Dermis microvascular lymphatic vessel endothelial cell (primary cell): ENCODE data around the gene CDH24. TPM values are rescaled to one million over a fixed set of nuclear protein-coding genes. Genes with fewer than 3 reads are reported as not detected.
A peak's percentile ranks its signal among the peaks of the same experiment; 100 is the strongest.
"Not testable (repeated sequence)": the region's sequence is repeated elsewhere in the genome, so short reads cannot be mapped to it uniquely, and the experiment has no call there.

Experiments
- DNase-seq, 2 donors: peaks; one replicate each; pipeline versions ENCODE4 v3.0.0 to v3.0.0-alpha.2; 2010; ENCODE audit warnings: low read depth in 2 of 2
- total RNA-seq: library from RNA; depleted of rRNA; stranded (reverse); fragments of >200 nt; gene quantifications from 2 replicates; pipeline ENCODE4 v1.2.1, GENCODE V29; 2014

CDH24 gene
- total RNA-seq, 1 donor from 2014 or later = 1.5 TPM

DNA sequence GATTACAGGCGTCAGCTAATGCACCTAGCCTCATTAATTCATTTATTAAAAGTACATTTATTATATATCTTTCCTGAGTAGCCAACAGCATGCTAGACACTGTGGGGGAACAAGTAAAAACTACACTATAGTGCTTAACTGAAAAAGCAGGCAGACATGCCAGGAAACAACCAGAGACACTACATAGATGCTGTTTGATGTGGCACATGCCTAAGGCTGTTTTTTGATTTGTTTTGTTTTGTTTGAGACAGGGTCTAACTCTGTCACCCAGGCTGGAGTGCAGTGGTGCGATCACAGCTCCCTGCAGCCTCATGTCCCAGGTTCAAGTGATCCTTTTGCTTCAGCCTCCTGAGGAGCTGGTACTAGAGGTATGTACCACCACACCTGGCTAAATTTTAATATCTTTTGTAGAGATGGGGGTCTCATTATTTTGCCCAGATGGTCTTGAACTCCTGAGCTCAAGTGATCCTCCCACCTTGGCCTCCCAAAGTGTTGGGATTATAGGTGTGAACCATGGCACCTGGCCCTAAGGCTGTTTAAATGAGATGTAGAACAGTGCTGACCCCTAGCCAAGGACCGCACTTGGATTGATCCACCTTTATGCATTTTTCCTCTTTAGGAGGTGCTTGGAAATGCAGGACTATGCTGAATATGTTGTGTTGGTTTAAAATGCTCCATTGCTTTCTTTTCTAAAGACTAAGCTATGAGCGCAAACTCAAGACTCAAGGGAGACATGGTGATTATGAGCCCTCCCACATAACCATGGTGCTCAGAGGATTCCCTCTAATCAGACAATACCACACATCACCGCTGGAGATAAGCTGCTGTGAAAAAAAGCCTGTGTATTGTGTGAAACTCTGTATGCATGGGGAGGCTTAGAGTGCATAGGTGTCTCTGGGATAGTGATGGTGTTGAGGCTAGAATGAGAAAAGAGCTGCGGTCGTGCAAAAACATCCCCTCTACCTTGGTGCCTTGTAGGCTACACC is 36.9 kb downstream of the CDH24 start:
- DNase-seq = no peak

DNA sequence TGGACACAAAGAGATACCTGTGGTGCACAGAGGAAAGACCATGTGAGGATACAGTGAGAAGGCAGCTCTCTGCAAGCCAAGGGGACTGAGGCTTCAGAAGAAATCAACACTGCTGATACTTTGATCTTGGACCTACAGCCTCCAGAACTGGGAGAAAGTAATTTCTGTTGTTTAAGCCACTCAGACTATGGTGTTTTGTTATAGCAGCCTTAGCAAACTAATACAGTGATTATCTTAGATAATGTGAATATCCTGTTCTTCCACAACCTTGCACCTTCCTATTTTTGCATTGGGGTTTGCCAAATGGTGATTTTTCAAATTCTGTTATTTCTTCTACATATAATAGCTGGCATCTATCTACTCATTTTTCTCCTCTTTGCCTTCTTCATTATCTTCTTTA is 39.2 kb downstream of the CDH24 start:
- DNase-seq = no peak

DNA sequence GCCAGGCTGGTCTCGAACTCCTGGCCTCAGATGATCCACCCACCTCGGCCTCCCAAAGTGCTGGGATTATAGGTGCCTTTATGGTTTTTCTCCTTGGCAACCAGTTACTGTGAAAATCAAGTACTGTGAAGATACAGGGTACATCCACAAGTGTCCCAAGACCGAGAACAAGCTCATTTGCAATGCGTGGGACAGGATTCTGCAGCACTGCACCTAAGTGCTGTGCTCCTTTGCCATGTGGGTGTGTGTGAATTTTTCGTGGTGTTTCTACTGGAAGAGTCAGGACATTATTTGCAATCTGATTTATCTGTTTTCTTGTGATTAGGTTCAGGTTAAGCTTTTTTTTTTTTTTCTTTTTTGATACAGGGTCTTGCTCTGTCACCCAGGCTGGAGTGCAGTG is 40.2 kb downstream of the CDH24 start:
- no peak for DNase-seq

DNA sequence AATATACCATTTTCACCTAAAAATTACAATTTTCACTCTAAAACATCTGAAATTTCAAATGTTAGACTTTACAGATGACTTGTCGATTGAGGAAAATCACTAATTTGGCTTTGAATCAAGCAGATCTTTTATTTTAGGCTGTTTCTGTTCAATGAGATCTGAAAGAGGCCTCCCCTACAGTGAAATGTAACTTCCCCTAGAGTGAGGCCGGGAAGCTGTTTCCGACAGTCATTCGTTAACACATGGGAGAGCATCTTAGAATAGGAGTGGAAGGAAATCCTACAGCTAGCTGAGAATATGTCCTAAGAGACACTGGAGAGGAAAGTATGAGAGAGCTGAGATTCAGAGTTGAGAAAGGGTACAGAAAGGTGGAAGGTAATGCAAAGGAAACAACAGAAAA is 41.7 kb downstream of the CDH24 start:
- no peak for DNase-seq

DNA sequence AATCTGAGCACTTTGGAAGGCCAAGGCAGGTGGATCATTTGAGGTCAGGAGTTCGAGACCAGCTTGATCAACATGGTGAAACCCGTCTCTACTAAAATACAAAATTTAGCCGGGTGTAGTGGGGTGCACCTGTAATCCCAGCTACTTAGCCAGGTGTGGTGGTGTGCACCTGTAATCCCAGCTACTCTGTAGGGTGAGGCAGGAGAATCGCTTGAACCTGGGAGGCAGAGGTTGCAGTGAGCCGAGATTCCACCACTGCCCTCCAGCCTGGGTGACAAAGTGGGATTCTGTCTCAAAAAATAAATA is 43.6 kb downstream of the CDH24 start:
- DNase-seq = not testable (repeated sequence)

DNA sequence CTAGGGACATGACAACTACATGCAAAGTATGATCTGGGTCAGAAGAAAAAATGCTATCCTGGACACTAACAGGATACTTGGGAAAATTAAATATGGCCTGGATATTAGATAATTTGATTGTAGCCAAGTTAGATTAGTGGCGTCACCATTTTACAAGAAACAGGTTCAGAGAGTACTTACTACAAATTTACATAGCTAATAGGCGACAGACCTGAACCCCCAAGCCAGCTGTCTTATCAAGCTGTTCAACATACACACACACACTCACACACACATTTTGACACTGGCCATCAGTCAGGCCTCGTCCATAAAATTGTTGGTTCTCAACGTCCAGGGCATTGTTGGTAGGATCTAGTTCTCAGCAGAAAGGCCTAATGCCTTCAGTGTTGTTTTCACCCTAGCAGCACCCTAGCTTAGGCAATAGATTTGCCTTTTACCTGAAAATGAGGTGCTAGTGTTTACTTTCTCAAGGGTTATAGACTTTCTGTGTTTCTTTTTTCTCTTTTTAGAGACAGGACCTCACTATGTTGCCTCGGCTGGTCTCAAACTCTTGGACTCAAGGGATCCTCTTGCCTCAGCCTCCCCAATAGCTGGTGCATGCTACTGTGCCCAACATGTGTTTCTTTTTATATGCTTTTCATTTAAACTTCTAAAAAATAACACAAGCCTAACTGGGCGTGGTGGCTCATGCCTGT is 44.1 kb downstream of the CDH24 start:
- DNase-seq = no peak

DNA sequence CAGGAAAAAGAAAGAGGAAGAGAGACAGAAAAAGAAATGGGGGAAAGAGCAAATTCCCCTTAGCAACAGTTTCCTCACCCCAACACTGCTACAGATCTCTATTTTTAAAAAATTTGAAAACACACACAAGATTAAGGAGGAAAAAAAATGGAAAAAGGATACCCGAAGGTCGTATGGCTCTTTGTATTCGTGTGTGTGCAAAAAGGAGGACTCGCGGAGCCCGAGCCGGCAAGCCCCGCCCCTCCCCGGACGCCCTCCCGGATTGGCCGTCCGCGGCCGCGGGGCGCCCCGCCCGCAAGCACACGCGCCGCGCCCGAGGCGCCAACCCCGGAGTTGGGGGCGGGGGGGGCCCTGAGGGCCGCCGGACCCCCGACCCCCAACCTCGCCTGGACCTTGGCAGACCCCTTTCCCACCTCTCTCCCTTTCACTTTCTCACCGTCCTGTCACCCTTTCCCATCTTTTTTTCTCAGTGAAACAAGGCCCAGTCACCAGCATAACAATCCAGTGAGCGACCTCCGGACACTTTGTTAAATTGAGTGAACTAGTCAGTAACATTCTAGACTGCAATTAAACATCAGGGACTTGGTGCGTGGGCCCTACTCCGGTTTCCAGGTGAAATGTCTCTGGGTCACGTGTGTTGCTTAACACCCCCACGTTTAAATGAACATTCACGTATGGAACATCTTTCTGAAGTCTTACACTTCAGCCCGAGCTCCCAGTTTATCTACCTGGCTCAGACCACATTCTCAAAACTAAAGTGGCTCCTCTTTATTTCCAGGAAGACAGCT is 47.2 kb downstream of the CDH24 start, which contains the start of gene C14orf93:
Gene C14orf93 (minus strand): TSS at position 205 of the 788 bp plus-strand sequence. CDS start 11,120 bp downstream, outside the sequence.
- peak in 1 of 2 donors; percentile 60 for DNase-seq

DNA sequence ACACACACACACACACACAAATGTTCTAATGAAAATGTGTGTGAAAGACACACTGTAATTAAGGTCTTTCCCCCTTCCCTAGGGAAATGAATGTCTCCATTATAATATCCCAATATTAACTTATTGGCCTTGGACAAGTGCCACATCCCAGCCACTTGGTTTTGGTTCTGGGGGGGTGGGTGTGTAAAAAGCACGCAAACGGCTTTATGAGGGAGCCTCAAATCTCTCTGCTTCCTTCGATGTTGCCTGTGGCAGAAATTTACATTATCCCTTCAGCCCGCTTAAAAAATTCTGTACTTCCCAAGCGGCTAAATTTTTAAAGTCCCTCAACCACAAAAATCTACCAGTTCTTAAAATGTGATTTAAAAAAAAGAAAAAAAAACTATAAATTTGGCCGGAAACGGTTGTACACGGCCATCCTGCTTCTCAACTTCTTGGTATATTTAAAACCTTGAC is 47.8 kb downstream of the CDH24 start:
- no peak for DNase-seq

DNA sequence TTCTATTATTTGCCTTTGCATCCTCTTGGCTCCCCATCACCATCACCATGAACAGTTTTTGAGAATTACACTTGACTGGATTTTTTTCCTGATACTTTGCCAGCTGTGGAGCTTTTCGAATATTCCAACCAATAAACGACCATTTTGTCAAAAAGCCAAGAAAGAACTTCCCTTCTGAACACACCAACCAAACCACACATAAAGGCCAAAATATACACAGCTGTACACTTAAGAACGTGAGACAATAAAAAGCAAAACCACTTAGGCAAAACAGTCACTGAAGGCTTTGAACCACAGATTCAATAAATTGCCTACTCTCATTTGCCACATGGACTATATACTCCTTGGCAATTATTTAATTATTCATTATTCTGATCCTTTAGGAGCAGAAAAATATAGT is 48.5 kb downstream of the CDH24 start:
- DNase-seq = no peak

DNA sequence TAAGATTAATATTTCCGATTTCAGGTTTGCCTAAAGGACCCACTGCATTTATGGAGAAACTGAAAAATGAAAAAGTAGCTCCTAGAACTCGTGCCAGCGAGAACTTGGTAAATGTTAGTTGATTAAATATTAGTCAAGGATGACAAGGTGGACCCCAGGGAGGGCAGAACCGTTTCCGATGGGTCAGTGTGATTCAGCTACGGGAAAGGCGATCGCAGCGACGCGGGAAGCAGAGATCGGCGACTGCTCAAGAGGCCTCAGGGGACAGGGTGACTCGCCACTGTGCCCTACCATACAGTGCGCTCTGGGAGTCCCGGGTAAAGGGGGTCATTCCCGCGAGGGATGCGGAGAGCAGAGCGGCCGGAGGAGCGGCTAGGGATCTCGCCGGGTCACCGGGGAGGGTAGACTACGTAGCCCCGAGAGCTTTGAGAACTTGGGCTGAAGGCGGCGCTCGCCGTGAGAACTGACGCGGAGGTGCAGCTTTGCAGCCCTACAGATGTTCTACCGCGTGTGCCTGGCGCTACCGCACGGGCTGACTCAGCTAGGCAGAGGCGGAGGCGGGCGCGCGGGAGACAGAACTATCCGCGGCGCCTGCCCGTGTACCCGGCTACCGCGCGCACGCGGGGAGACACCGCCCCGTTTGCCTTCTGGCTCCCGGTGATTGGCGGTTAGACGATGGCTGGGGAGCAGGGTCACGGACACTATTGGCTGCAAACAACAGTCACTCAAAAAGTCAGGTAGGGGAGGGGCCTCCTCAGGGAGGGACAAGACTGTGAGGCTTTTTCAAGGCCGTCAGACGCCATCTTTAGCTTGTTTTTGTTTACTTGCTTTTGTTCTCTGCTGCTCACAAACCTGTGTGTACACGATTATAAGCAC is 50.5 kb downstream of the CDH24 start:
- peak; percentile 93 to 98 for DNase-seq

DNA sequence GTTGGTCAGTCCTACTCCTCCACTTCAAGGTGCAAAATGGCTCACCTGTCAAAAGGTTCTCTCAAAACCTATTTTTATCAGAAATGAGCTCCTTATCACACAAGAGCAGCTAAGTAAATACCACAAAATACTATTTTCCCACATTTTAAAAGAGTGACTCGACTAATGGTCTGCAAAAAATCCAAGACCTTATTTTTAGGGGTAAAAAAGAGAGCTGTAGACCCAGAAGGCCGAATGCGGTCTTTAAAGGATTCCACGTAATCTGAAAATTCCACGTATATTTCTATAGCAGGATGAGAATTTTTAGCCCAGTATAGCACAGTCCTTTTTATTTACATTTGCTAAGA is 51.2 kb downstream of the CDH24 start:
- no peak for DNase-seq

DNA sequence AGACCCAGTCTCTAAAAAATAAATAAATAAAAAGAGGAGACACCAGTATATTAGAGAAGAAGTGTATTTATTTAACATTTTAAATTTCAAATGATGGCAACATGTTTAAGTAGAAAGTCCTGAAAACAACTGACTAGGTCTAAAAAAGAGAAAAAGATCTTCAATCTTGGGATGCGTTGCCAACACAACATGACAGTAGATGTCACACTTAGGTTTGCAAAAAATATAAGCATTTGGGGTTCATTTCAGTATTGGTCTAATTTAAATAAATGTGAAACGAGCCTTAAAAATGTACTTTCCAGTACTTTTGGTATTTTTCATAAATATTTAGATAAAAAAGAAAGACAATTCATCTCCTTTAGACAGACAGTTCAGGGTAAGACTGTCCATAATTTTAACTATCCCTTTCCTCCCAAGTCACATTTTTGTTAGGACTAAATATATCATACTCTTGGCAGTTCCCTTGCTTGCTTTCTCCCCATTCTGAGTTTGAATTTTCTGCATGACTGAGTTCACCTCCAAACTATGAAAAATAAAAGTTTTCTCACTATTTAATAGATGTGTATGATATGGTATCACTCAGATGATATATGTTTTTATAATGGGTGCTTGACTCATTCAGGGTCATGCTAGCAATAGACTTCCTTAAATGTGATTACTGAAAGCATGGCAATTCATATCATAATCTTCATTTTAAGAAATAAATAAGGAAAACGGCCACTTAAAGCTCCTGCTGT is 51.7 kb downstream of the CDH24 start:
- no peak for DNase-seq

DNA sequence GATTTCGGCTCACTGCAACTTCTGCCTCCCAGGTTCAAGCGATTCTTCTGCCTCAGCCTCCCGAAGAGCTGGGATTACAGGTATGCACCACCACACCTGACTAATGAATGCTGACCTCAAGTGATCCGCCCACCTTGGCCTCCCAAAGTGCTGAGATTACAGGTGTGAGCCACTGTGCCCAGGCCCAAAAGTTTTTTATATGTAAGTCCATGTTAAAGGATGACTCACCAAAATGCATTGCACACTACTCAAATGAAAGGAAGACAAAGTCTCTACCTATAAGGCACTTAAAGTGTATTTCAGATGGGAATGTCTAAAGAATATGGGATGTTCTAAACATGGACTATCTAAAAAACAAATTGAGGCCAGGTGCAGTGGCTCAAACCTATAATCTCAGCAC is 53.0 kb downstream of the CDH24 start:
- DNase-seq = not testable (repeated sequence)

DNA sequence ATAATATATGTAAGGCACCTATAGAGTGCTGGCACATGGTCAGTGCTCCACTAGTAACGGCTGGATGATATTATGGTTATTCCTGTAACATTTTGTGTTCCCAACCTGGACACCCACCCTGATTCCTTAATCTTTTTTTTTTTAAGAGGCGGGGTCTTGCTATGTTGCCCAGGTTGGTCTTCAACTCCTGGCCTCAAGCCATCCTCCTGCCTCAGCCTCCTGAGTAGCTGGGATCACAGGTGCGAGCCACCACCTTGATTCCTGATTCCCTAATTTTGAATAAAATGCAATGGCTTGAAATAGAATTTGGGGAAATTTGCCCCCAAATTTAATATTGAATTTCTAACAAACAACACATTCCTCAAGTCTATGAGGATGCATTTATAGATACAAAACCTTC is 54.7 kb downstream of the CDH24 start:
- no peak for DNase-seq

DNA sequence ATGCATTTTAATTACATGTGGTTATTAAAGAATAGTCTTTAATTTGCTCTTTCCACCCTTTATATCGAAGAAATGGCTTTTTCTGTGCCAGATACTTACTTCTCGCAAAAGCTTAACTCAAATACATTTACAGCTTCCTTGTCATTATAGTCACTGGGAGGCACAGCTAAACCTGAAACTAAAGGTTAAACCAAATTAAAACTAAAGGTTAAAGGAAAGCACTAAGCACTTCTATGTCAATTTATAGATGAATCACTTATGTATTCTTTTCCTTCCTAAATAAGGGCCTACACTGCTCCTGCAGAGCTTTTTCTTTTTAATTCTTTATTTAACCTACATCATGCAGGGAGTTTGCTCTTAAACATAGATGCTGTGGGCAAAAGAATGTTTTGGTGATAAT is 56.5 kb downstream of the CDH24 start:
- DNase-seq = no peak

DNA sequence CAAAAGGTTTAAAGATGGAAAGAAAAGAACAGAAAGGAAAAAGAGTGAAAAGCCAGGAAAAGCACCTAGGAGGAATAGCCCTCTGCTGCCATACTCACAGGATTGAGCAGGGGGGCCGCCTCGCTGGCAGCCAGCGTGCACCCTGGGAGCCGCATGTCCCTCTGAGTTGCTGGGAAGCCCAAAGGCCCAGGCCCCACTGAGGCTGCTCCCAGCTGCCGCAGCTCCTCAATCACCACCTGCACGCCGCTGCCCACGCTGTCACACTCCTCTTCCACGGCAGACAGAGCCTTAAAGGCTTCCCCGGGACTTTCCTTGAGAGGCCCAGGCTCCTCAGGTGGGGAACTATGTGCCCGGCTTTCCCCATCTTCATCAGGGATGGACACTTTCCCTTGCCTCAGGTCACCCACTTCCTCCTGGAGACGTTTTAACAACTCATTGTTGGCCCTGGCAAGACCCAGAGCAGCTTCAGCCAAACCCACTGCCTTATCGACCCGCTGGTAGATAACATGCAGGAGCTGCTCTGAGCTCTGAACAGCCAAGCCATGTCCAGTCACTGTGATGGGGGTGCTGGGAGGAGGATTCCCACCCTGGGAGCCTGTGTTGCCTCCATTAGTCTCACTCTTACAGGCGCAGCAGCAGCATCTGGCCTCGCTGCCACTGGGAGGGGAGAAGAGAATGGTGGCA is 58.8 kb downstream of the CDH24 start:
- no peak for DNase-seq

DNA sequence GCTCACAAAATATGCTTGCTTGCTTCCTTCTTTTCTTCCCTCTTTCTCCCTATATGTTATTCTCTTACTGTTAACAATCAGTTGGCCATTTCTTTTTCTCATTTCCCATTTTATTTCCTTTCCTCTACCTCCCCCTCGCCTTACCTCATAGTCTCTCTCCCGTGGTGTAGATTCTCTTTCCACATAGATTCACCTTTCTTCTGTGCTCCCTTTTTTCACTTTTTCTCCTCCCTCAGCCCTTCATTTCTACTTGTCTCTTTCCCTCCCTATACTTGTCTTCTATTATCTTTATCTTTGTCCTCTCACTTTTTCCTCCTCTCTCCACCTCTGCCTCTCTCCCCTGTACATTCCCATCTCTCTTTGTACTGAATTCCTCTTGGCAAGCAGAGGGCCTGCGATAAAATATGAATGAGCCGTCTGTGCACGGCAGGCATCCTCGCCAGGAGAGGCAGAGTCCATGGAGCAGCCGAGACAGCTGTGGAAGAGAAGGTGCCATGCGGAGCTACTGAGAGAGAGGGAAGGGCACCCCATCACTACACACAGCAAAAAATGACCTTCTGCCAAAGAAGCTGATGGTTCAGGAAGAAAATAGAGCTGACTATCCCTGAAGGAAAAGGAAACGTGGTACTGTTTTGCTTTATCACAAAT is 59.5 kb downstream of the CDH24 start:
- no peak for DNase-seq
